ACC112 (cell line): Measurements from ENCODE around the gene CD93.

ENCODE experiments used
- H2AFZ ChIP-seq: fragments of 200-600 bp; sonication (generic); one replicate; pipeline ENCODE4 v1.6.0; 2017; ENCODE audit warnings: antibody characterized with exemption, low read length; ENCODE audit not compliant: unreplicated experiment
- H3K27ac ChIP-seq: fragments of 200-600 bp; sonication (generic); 2 replicates; pipeline ENCODE4 v1.5.1; 2014; ENCODE audit warnings: low read depth, mild to moderate bottlenecking, antibody characterized with exemption, low read length, moderate library complexity
- H3K27me3 ChIP-seq: fragments of 200-600 bp; sonication (generic); 2 replicates; pipeline ENCODE4 v1.6.1; 2014; ENCODE audit warnings: mild to moderate bottlenecking, antibody characterized with exemption, low read length, moderate library complexity, mixed read lengths; ENCODE audit not compliant: insufficient read depth
- H3K36me3 ChIP-seq: fragments of 200-600 bp; sonication (generic); 2 replicates; pipeline ENCODE4 v1.6.1; 2016; ENCODE audit warnings: mild to moderate bottlenecking, antibody characterized with exemption, low read length, moderate library complexity, mixed read lengths; ENCODE audit not compliant: insufficient read depth
- H3K4me1 ChIP-seq: fragments of 200-600 bp; sonication (generic); one replicate; pipeline ENCODE4 v1.6.1; 2016; ENCODE audit warnings: low read length, mixed read lengths; ENCODE audit not compliant: insufficient read depth, unreplicated experiment, control insufficient read depth
- H3K4me3 ChIP-seq: fragments of 200-600 bp; sonication (generic); 2 replicates; pipeline ENCODE4 v1.5.1; 2014; ENCODE audit warnings: mild to moderate bottlenecking, low read depth, low read length
- H3K79me2 ChIP-seq: fragments of 200-600 bp; sonication (generic); one replicate; pipeline ENCODE4 v1.6.0; 2016; ENCODE audit warnings: low read length; ENCODE audit not compliant: control insufficient read depth, unreplicated experiment, insufficient read depth

Gene CD93

GRCh38 chr20:23126281-23127061 is 40.3 kb upstream of the CD93 start:
- Histone ChIP-seq H3K27me3 (no peaks in the 10 kb centered on the region), H3K4me3 (no peak overlapping the region), H3K36me3 (no peaks in the 10 kb centered on the region), H3K27ac (no peak overlapping the region), H2AFZ (no peak overlapping the region), H3K4me1 (peaks cover 13% of the 10 kb centered on the region), H3K79me2 (no peaks in the 10 kb centered on the region)

DNA sequence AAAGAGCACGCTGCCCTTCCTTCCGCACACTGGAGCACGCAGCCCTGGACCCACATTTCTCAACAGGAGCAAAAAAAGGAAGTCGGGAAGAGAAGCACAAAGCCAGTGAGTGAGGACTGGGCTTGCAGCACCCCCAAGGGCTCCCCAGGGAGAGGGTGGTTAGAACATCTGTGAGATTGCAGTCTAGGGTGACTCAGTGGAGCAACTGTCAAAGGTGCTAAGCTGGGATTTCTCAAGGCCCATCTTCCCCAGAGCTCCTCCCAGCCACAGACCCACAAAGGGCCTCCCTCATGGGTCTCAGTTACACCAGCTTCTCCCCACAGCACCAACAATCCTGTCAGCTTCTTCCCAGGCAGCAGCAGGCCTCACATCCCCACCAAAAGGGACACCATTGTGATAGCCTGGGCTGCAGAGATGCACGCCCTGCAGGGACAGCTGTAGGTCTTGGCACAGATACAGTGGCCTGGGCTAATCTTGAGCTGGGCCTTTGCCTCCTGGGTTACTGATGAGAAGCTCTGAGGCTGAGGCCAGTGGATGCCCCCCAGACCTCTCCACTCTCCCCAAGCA is 39.6 kb upstream of the CD93 start:
- Histone ChIP-seq H2AFZ (no peak overlapping the region), H3K27me3 (no peaks in the 10 kb centered on the region), H3K79me2 (no peaks in the 10 kb centered on the region), H3K36me3 (no peaks in the 10 kb centered on the region), H3K4me1 (peaks cover 13% of the 10 kb centered on the region), H3K4me3 (no peak overlapping the region), H3K27ac (no peak overlapping the region)

DNA sequence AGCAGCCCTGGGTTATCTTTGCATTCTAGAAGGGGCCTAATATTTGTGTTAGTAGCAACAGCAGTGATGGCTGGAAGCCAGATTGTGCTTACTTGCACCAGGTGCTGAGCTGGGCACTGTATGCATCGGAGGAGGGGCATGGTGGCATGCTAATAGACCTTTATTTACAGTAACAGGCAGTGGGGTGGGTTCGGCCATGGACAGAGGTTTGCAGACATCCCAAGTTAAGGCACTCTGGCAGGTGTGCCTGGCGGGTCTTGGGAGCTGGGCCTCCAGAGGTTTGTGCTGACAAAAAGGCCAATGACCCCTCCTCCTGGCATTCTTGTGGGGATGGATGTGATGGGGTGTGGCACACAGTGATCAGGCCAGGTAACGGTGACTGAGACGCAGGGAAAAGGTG is 39.0 kb upstream of the CD93 start:
- peaks cover 13% of the 10 kb centered on the region for H3K4me1 ChIP-seq
- H3K4me3 ChIP-seq = no peak overlapping the region
- no peaks in the 10 kb centered on the region for H3K27me3 ChIP-seq
- H3K36me3 ChIP-seq = no peaks in the 10 kb centered on the region
- no peaks in the 10 kb centered on the region for H3K79me2 ChIP-seq
- H3K27ac ChIP-seq = no peak overlapping the region
- no peak overlapping the region for H2AFZ ChIP-seq

DNA sequence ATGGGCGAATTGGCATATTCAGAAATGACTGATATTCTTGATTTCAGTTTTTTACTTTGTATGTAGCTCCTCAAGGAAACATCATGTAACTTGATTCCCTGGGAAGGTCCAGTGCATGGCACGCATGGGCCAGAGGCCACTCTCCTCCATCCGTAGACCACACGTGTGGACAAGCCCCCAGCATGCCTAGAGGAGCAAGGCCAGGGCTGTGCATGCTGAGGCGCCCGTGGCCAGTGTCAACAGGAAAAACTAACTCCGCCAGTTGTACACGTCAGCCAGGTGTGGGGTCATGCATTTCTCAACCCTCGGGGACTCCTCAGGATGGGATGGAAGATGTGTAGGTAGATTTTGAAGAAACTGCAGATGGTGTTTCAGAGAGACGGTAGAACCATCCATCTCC is 37.8 kb upstream of the CD93 start:
- no peaks in the 10 kb centered on the region for H3K27me3 ChIP-seq
- H3K4me3 ChIP-seq = no peak overlapping the region
- no peak overlapping the region for H2AFZ ChIP-seq
- H3K4me1 ChIP-seq = peaks cover 13% of the 10 kb centered on the region
- H3K36me3 ChIP-seq = no peaks in the 10 kb centered on the region
- no peaks in the 10 kb centered on the region for H3K79me2 ChIP-seq
- H3K27ac ChIP-seq = no peak overlapping the region

- Histone ChIP-seq H2AFZ (no peak overlapping the region), H3K27me3 (no peaks in the 10 kb centered on the region), H3K27ac (no peak overlapping the region), H3K79me2 (no peaks in the 10 kb centered on the region), H3K36me3 (no peaks in the 10 kb centered on the region), H3K4me1 (peaks cover 13% of the 10 kb centered on the region), H3K4me3 (no peak overlapping the region)
These were observed 36.9 kb upstream of the CD93 start for GRCh38 chr20:23122796-23123655.

GRCh38 chr20:23122321-23122720 is 36.2 kb upstream of the CD93 start:
- Histone ChIP-seq H3K27me3 (no peaks in the 10 kb centered on the region), H2AFZ (no peak overlapping the region), H3K36me3 (no peaks in the 10 kb centered on the region), H3K27ac (no peak overlapping the region), H3K79me2 (no peaks in the 10 kb centered on the region), H3K4me1 (peaks cover 13% of the 10 kb centered on the region), H3K4me3 (no peak overlapping the region)

DNA sequence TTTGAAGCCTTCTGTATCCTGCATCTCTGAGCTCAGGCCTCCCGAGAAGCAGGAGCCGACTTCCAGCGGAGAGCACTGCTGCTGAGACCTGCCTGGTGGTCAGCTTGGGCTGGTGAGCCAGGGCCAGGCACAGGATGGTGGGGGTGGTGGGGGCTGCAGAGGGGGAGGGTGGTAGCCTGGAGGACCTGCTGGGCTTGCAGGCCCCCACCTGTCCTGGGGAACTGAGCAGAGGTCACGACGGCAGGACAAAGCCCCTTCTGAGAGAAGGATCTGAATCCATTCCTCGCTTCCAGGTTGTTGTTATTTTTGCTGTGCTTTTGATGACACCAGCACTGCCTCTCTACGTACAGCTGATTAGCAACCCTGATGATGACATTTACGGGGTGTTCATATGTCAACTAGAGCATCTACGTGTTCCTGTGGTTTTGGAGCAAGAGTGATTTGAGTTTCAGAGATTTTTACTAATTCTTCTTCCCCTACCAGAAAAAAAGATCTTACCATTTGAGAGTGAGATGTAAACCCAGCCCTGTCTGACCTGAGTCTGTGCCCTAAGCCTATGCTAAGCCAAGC is 35.7 kb upstream of the CD93 start:
- H2AFZ ChIP-seq = no peak overlapping the region
- no peak overlapping the region for H3K4me3 ChIP-seq
- H3K79me2 ChIP-seq = no peaks in the 10 kb centered on the region
- no peaks in the 10 kb centered on the region for H3K36me3 ChIP-seq
- no peak overlapping the region for H3K27ac ChIP-seq
- no peaks in the 10 kb centered on the region for H3K27me3 ChIP-seq
- H3K4me1 ChIP-seq = peaks cover 13% of the 10 kb centered on the region

- Histone ChIP-seq H2AFZ (no peak overlapping the region), H3K36me3 (no peaks in the 10 kb centered on the region)
These were observed 35.0 kb upstream of the CD93 start for GRCh38 chr20:23120936-23121750.

GRCh38 chr20:23120261-23120660 is 34.1 kb upstream of the CD93 start:
- Histone ChIP-seq H3K27me3 (no peaks in the 10 kb centered on the region), H3K4me3 (no peak overlapping the region), H2AFZ (no peak overlapping the region), H3K36me3 (no peaks in the 10 kb centered on the region), H3K27ac (no peak overlapping the region), H3K4me1 (peaks cover 9% of the 10 kb centered on the region), H3K79me2 (no peaks in the 10 kb centered on the region)

More at GRCh38 chr20:23120936-23121750, 35.0 kb upstream of the CD93 start:
- H3K4me1 ChIP-seq = peaks cover 18% of the 10 kb centered on the region
- H3K27ac ChIP-seq = no peak overlapping the region
- no peaks in the 10 kb centered on the region for H3K27me3 ChIP-seq
- H3K79me2 ChIP-seq = no peaks in the 10 kb centered on the region
- H3K4me3 ChIP-seq = no peak overlapping the region
